Activated CD8-positive, alpha-beta memory T cell treated with anti-CD3 and anti-CD28 coated beads for 48 hours (primary cell): ENCODE results near the gene CHL1.

Experiments
- DNase-seq, 3 experiments: peaks; one replicate each; pipeline ENCODE4 v3.0.0-alpha.2; 2020; ENCODE audit warnings: low read depth in 2 of 3, low spot score in 2 of 3

The CHL1 gene

DNA sequence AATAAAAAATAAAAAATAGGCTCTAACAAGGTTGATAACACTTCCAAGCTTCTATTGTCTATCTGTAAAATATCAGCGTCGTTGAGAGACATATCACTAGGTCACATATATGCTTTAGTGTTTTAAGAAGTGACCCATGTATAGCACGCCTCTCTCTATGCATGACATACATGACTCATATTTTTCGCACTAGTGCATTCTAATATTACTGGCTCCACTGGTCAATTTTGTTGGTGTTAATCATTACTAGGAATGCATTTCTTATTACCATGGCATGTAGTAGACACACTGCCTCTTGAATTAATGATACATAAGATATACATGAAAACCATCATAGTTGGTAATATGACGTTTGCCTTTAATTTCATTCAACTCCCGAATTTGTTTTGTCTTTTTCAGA lies 203.1 kb downstream of the CHL1 start:
- no peak for DNase-seq

DNA sequence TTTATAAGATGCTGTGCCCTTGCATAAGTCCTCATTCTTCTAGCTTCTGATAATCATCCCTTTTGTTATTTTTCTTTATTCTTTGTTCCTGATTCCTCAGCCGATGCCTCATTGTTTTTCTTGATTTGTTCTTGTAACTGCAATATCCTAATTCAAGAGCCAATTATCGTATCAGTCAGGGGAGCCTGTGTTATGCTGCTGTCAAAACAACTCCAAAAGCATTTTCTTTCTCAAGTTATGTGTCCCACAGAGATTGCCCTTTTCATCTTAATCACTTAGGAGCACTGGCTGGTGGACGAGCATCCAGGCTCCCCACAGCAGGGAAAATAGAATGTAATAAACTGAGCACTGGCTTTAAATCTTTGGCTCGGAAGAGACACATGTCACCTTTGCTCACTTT lies 207.3 kb downstream of the CHL1 start:
- no peak for DNase-seq

DNA sequence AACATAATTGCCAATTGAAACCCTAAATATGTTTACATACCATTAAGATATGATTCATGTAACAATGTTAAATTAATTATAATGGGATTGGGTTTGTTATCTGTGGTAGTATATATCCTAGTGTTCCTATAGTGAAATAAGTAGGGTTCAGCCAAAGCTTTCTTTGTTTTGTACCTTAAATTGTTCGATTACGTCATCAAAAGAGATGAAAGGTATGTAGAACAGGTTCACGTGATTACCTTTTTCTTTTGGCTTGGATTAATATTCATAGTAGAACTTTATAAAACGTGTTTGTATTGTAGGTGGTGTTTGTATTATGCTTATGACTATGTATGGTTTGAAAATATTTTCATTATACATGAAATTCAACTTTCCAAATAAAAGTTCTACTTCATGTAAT lies 212.4 kb downstream of the CHL1 start:
- DNase-seq: no peak

DNA sequence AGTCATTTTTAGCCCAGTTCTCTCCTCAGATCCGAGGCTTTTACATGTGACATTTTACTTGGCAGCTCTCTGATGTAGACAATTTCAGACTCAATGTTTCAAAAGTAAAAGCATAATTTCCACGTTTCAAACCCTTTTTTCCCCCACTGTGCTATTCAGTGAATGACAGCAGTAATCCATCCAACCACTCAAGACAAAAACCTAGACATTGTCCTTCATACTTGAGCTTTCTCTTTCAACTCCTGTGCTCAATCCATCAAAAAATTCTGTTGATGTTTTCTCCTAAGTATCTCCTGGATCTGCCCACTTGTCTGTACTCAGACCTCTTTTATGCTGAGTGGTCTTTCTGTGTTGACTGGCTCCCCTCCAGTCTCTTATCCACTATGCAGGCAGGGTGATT lies 214.7 kb downstream of the CHL1 start:
- DNase-seq: no peak

DNA sequence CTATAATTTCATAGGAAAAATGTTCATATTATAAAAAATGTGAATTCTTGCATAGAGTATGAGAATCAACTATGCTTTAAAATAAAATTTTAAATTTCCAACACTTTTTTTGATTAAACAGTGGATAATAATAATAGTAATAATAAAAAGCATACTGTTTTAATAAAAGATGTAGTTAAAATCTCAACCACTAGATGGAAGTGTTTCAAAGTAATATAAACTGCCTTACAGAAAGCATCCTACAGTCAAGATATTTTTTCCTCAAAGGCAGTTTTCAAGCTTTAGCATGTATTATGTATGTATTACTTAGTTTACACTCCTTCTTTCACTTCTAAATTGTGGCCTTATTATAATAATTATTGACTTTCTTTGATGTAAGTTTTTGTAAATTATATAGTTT lies 217.5 kb downstream of the CHL1 start:
- DNase-seq: no peak

DNA sequence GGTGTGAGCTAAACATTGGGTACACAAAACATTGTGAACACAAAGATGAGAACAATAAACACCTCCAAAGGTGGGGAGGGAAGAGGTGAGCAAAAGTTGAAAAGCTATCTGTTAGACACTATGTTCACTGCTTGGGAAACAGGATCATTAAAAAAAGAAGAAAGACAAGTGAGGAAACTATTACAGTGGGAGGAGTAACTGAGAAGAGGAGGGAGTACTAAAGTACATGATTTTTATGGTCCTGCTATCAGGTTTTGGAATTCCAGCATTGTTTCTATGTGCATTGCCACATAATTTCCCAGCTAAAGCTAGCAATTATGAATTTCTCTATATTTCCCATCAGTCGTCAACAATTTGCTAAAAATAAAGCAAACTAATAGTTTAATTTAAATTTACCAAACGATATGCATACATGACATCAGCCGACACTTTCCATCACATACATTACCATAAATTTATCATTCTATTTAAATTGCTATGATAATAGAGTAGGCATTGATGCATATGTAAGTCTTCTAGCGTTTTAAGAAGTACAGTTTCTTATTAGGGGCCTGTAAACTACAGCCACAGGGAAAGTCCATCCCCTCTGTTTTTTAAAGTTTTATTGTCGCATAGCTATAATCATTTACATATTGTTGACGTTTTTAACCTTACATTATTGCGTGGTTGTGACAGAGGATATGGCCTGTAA lies 221.8 kb downstream of the CHL1 start:
- no peak for DNase-seq

DNA sequence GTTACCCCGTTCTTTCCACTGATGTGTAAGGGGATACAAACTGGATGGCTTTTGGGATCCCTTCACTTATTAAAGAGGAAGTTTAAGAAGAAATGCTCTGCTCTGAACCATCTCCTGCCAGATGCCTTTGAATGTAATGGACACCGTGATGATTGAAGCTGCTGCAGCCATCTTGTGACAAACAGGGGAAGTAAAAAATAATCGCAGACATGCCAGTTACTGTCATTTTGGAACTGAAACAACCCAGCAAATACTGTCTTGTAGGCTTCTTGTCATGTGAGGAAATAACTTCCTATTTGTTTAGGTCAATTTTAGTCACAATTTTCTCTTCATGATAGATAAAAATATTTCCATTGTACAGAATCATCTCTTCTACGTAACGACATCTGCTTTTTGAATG lies 224.0 kb downstream of the CHL1 start:
- no peak for DNase-seq

DNA sequence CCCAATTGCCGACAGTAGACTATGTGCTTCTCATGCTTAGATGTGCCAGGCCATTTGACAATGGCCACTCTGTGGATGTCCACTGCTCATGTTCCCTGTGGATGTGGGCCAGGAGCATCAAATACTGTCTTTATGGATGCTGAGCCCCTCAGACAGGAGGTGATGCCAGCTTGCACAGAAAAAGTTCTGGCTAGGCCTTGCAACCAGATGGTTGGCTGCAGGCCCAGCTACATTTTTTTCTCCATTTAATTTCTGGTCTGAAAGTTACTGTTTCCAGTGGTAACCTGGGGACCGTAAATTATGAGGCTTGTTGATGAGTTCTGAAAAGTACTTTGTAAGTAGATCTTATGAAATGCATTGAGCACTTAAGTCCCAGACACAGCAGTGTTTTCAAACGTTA lies 228.5 kb downstream of the CHL1 start:
- DNase-seq: no peak

DNA sequence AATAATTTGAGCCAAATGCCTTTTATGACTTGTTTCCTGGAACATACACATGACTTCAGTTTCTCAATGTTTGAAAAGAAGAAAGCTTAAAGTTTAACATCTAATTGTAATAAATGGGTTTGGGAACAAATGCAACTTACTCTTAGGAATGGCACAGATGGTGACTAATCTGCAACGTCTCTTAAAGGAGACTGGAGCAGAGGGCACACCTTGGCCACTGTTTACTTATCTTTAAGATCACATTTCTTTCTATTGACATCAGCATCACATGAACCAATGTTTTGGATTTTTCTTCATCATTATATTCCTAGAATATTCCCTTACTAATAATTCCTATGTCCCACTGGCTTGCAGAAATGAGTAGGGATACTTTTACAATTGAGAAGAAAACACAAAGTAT lies 229.5 kb downstream of the CHL1 start:
- DNase-seq: no peak

DNA sequence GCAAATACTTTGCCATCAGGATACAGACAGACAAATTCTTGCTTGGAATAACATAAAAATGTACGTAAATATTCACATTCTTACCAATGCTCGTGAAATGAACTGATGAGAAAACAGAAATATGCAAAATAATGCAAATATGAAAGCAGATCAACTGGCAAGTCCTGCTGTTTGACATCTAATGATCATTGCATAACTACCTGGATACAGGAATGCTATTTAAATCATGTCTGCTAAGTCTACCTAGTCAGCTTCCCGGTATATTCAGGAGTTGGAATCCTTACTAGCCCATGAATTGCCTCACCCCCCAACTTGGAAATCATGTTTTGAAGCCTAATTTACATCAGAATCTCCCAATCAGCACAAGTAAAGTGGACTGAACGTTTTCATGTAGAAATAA lies 230.6 kb downstream of the CHL1 start:
- DNase-seq: no peak

DNA sequence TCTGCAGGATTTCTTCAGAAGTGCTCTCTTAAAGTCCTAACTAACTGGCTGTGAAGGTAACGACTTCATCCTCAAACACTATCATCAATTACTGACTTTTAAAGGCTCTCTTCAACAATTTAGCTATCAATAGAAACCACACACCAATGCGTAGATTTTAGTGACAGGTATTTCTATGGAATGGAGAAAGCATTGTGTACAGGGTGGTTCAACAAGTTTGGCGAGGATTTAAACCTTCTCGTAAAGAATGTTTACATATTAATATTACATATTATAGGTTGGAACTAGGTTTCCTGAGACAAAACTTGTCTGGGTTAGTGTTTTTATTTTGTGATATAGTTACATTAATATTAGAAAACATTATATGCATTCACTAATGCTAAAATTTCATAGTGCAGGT lies 233.6 kb downstream of the CHL1 start:
- DNase-seq: no peak

DNA sequence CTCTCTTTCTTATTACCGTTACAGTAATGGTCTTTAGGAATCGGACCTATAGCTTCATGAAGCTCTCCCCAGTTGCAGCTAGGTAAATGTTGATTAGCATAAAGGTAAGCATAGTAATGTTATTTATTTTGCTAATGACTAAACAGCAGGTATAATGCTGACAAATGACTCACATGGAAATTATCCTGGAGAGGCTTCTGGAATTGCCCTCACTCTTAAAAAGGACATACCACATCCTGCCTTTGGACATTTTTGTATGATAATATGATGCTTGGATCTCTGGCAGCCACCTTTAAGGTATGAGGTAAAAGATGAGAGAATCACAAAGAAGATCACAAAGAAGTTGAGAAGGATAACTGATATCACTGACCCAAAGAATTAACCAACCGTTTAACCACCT lies 238.6 kb downstream of the CHL1 start:
- DNase-seq: no peak

DNA sequence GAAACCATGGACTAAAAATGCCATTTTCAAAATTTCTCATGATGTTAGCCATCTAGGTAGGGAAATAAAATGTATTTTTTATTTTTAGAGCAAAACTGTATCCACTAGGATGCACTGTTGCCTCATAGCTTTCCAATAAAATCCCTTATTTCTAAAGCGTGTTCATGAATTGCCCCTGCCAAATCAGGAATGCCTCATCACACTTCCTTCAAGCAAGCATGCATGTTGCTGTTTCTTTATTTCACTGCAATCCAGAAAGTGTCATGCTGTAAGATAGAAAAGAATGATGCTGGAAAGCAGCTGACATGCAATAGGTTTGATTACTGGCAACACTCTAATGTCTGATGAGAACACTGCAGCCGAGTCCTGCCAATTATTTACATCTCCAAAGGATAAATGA lies 239.5 kb downstream of the CHL1 start:
- no peak for DNase-seq

DNA sequence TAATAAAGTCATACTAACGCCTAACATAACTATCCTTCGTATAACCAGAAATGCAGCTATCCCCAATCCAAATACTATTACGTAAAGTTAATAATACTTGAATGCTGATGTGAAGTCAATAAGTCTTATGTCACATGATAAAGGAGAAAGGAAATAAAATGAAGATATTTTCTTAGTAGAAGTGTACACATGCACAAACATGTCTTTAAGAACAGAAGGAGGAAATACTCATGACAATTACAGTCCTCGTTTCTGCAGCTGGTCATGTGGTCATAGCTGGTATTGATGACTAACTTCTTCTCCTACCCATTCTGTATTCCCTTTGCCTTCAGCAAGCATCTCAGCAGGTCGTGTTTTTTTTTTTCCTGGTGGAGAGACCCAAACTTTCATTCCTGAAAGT lies 244.3 kb downstream of the CHL1 start:
- DNase-seq: no peak

DNA sequence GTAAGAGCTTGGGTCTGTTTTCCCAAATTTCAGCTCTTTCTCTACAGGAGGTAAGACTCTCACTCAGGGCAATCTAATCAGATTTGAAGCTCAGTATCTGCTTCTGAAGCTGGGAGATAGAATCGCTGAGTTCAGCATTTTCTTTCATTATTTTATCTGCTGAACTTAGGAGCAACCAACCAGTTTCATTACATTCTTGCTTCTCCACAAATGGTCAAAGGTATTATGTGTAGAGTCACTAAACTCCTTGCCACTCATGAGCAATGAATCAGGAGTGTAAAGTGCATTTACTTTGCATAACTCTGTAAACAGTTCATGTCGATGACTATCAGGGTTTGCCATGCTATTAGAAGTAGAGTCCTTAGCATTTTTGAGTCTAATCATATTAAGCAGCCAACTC lies 249.4 kb downstream of the CHL1 start:
- no peak for DNase-seq

DNA sequence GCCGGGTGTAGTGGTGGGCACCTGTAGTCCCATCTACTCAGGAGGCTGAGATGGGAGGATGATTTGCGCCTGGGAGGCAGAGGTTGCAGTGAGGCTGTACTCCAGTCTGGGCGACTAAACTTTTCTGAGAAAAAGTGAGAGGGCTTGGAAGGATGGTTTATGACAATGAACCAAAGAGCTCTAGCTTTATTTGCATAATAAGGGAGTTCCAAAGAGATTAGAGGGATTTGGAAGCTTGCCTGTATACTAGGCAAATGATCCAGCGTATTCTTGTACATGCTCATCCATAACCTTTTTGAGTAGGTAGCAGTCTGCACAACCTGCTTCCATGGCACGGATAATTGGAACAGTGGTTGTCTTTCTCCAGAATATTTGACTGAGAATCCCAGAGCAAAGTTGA lies 251.1 kb downstream of the CHL1 start:
- DNase-seq: no peak

DNA sequence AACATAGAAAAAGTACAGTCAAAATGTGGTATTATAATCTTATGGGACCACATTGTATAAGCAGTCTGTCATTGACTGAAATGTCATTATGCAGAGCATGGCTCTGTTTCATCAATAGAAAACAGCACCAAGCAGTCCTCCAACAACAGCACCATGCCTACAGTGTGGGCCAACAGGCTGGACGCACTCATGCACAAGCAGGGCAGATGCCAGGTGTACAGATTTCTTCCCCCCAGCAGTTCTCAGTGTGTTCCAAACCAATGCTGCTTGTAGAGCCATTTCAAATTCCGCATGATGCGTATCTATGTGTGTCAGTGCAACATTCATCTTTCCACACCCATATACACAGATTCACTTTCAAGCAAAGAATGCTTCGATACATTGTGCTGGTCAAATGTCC lies 253.1 kb downstream of the CHL1 start:
- no peak for DNase-seq

DNA sequence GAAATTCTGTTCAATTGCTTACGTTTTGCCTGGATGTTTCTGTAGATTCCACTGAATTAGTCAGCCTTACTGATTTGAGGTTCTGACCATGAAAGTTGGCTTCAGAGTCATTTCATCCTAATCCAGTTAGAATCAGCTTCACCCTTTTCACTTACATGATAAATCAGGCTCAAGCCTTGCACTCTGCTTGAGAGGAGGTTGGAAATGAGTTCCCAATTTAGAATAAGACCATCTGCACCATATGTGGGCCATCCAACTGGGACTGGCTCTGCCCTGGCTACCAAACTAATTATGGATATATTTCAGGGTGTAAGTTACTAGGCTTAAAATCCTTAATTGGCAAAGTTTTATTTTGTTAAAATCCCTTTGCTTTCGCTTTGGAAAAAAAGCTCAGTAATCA lies 255.7 kb downstream of the CHL1 start:
- no peak for DNase-seq

DNA sequence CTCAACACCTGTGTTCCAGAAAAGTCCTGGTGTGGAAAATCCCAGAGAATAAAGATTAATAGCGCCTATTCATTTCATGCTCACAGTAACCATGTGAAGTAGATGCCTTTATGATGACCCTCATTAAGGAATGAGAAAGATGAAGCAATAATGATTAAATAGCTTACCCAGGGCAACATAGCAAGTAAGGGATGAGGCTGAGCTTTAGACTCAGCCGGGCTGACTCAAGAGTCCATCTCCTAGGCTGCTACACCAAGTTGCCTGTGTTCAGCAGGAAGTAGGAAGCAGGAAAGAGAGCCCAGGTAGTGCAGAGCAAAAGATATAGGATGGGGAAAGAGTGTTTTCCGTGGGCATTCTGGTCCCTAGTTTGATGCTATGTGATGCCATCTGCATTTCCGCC lies 256.5 kb downstream of the CHL1 start:
- DNase-seq: no peak

DNA sequence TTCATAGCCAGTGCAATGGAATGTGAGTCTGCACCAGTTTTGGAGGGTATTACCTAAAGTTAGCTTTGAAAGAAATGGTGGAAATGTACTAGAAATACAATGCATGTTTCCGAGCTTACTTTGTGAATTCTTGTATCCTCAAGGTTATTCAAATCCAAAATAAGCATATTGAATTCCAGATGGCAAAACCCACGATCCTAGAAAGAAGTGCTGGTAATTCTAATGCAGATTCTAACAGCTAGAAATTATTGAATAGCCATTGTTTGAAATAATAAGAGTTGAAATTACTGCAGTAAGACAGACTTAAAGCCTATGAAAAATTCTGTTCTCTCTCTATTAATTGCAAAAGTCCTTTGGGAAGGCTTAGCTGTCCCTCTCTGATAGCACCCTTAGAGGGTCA lies 258.4 kb downstream of the CHL1 start:
- no peak for DNase-seq

DNA sequence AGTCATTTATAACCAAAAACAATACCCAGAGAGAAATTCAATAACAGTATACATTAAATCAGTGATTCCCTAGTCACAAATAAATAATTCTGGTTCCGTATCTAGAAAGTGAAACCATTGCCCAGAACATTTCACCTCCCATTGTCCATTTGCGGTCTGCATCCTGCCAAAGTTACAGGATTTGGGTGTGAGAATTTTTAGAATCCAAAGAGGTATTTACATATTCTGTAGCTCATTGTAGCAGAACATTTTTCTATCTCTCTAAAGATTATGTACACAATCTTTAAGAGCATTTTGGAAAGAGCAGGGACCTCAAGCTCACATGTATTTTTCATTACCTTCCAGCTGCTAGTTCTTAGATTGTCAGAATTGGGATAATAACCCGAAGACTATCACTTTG lies 261.6 kb downstream of the CHL1 start:
- no peak for DNase-seq

DNA sequence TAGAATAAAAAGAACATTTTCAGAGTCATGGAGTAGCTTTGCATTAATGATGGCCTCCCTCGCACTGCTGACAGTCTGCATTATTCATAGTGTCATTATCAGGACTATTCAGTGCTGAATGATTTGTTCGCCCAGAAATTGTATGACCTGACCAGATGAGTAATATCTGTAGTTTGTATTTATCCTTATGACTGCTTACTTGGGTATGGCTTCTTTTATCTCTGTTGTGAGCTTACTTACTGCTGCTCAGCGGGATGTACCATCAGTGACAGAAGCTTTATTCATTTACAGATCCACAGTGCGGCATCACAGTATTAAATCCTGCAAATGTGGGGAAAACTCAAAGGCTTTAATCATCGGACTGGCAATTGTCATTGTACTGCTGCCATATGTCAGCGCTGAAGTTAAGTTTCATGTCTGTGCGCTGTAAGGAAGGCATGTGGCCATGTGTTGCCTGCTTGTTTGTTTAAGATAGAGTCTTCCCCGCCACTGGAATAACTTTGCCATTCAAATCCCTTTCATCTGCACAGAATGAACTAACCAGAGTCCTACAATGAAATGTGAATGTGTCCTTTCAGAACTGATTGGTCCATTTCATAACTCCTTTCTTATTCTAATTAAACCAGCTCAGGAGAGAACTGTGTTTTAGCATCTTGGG lies 262.2 kb downstream of the CHL1 start:
- DNase-seq: no peak
